ENCODE results near the gene GSDME.

The GSDME gene

GRCh38 chr7:24750441-24751055, 6.7 kb downstream of the GSDME start:
- DNase-seq (ENCODE audit: low read depth in 1 of 2, low spot score in 1 of 2) = no peak
- H3K4me3 ChIP-seq (replicated peaks; ENCODE audit: insufficient read depth, low read length) = no peak overlapping the region
- H3K27me3 ChIP-seq (ENCODE audit: insufficient read depth, poor library complexity, severe bottlenecking) = no peaks in the 10 kb centered on the region
- no peak overlapping the region for H3K27ac ChIP-seq (replicated peaks)
- TF ChIP-seq CTCF (IDR thresholded peaks at IDR 0.05; ENCODE audit: insufficient read depth, low read length) = no peak
- no peak for TF ChIP-seq POLR2AphosphoS5 (IDR thresholded peaks at IDR 0.05; ENCODE audit: low read depth)
- no peak for TF ChIP-seq GABPA (IDR thresholded peaks at IDR 0.05; ENCODE audit: low read depth)
- TF ChIP-seq SPI1 (IDR thresholded peaks at IDR 0.05; ENCODE audit: borderline replicate concordance, low read depth) = no peak
- no peak for TF ChIP-seq REST (IDR thresholded peaks at IDR 0.05; ENCODE audit: insufficient replicate concordance, low read depth)

- Histone ChIP-seq H3K4me3 (replicated peaks; ENCODE audit: insufficient read depth, low read length) (no peak overlapping the region), H3K27me3 (ENCODE audit: insufficient read depth, poor library complexity, severe bottlenecking) (no peaks in the 10 kb centered on the region), H3K27ac (replicated peaks) (no peak overlapping the region)
- DNase-seq (ENCODE audit: low read depth in 1 of 2, low spot score in 1 of 2) = no peak
- TF ChIP-seq SPI1 (IDR thresholded peaks at IDR 0.05; ENCODE audit: borderline replicate concordance, low read depth) (no peak), POLR2AphosphoS5 (IDR thresholded peaks at IDR 0.05; ENCODE audit: low read depth) (no peak), REST (IDR thresholded peaks at IDR 0.05; ENCODE audit: insufficient replicate concordance, low read depth) (peak; percentile 70), GABPA (IDR thresholded peaks at IDR 0.05; ENCODE audit: low read depth) (no peak), CTCF (IDR thresholded peaks at IDR 0.05; ENCODE audit: insufficient read depth, low read length) (no peak)
These were observed 8.7 kb downstream of the GSDME start for GRCh38 chr7:24748521-24748920.

- Histone ChIP-seq H3K27ac (replicated peaks) (no peak overlapping the region), H3K4me3 (replicated peaks; ENCODE audit: insufficient read depth, low read length) (no peak overlapping the region), H3K27me3 (ENCODE audit: insufficient read depth, poor library complexity, severe bottlenecking) (no peaks in the 10 kb centered on the region)
- TF ChIP-seq REST (IDR thresholded peaks at IDR 0.05; ENCODE audit: insufficient replicate concordance, low read depth) (no peak), SPI1 (IDR thresholded peaks at IDR 0.05; ENCODE audit: borderline replicate concordance, low read depth) (no peak), CTCF (IDR thresholded peaks at IDR 0.05; ENCODE audit: insufficient read depth, low read length) (no peak), GABPA (IDR thresholded peaks at IDR 0.05; ENCODE audit: low read depth) (no peak), POLR2AphosphoS5 (IDR thresholded peaks at IDR 0.05; ENCODE audit: low read depth) (no peak)
- DNase-seq (ENCODE audit: low read depth in 1 of 2, low spot score in 1 of 2) = no peak
These were observed 11.9 kb downstream of the GSDME start for GRCh38 chr7:24745355-24745754.

Measured in HL-60 (cell line).